Effector CD4-positive, alpha-beta T cell (primary cell): ENCODE results near the gene SLC22A13.
"Not testable (repeated sequence)": the region's sequence is repeated elsewhere in the genome, so short reads cannot be mapped to it uniquely, and the experiment has no call there.

Experiments
- DNase-seq: peaks from one replicate; pipeline ENCODE4 v3.0.0-alpha.2; 2020

Gene SLC22A13

GRCh38 chr3:38266810-38267209, 1.2 kb downstream of the SLC22A13 start:
- no peak for DNase-seq

GRCh38 chr3:38267662-38268061, 2.0 kb downstream of the SLC22A13 start:
- no peak for DNase-seq

GRCh38 chr3:38268087-38268486, 2.5 kb downstream of the SLC22A13 start:
- no peak for DNase-seq

GRCh38 chr3:38268522-38268921, 2.9 kb downstream of the SLC22A13 start:
- DNase-seq = no peak

GRCh38 chr3:38270606-38271005, 5.0 kb downstream of the SLC22A13 start:
- no peak for DNase-seq

- no peak for DNase-seq
Observed at GRCh38 chr3:38271553-38271952, 5.9 kb downstream of the SLC22A13 start.

GRCh38 chr3:38274864-38275649, 9.4 kb downstream of the SLC22A13 start:
- DNase-seq = no peak

- no peak for DNase-seq
Observed at GRCh38 chr3:38275658-38276057, 10.0 kb downstream of the SLC22A13 start.

GRCh38 chr3:38276081-38276916, 10.7 kb downstream of the SLC22A13 start:
- DNase-seq = no peak

- DNase-seq = no peak
Observed at GRCh38 chr3:38276917-38277630, 11.5 kb downstream of the SLC22A13 start.

- no peak for DNase-seq
Observed at GRCh38 chr3:38278841-38279240, 13.2 kb downstream of the SLC22A13 start.

GRCh38 chr3:38281895-38282686, 16.5 kb downstream of the SLC22A13 start, which contains the start of gene SLC22A14:
SLC22A14 (plus strand) TSS chr3:38282294; CDS start chr3:38306027, 23,733 bp downstream.
- no peak for DNase-seq

- DNase-seq = no peak
Observed at GRCh38 chr3:38283810-38284755, 18.5 kb downstream of the SLC22A13 start.

- no peak for DNase-seq
Observed at GRCh38 chr3:38284756-38285150, 19.1 kb downstream of the SLC22A13 start.

- DNase-seq = not testable (repeated sequence)
Observed at GRCh38 chr3:38289286-38290217, 23.9 kb downstream of the SLC22A13 start.

GRCh38 chr3:38297053-38297452, 31.4 kb downstream of the SLC22A13 start:
- DNase-seq = not testable (repeated sequence)

GRCh38 chr3:38297537-38297936, 31.9 kb downstream of the SLC22A13 start:
- no peak for DNase-seq

- DNase-seq = no peak
Observed at GRCh38 chr3:38297947-38298711, 32.5 kb downstream of the SLC22A13 start.

- DNase-seq = no peak
Observed at GRCh38 chr3:38306941-38307340, 41.3 kb downstream of the SLC22A13 start.
